G401 (cell line): ENCODE results near the gene ROPN1L. TPM values are rescaled to one million over a fixed set of nuclear protein-coding genes. Genes with fewer than 3 reads are reported as not detected.

ENCODE experiments used
- DNase-seq: peaks from one replicate; pipeline ENCODE4 v3.0.0-alpha.2; 2015; ENCODE audit warnings: low spot score
- in situ Hi-C: cut with HindIII; loops from 2 replicates; pipeline ENCODE4 v1.10.0; 2016; ENCODE audit warnings: low sequenced_read_pairs, mixed read lengths
- total RNA-seq: library from RNA; depleted of rRNA; stranded (reverse); fragments of >200 nt; shearing (Covaris generic); gene quantifications from 2 replicates; pipeline ENCODE4 v1.2.3, GENCODE V29; 2014

Gene ROPN1L
- total RNA-seq, 1 experiment from 2014 or later: not detected

GRCh38 chr5:10424124-10424731, 17.5 kb upstream of the ROPN1L start:
- in situ Hi-C loops: no loop called here
- peak; percentile 77 for DNase-seq

- in situ Hi-C loops: no loop called here
- DNase-seq: no peak
These were observed 14.5 kb upstream of the ROPN1L start for GRCh38 chr5:10427201-10427600.

GRCh38 chr5:10427978-10428377, 13.7 kb upstream of the ROPN1L start:
- no peak for DNase-seq
- in situ Hi-C loops: no loop called here

GRCh38 chr5:10431415-10431814, 10.3 kb upstream of the ROPN1L start:
- no peak for DNase-seq
- in situ Hi-C loops: no loop called here

- peak; percentile 40 for DNase-seq
- in situ Hi-C loops: no loop called here
These were observed 9.3 kb upstream of the ROPN1L start for GRCh38 chr5:10432059-10433008.

- in situ Hi-C loops: no loop called here
- no peak for DNase-seq
These were observed 7.3 kb upstream of the ROPN1L start for GRCh38 chr5:10434392-10434791.

- DNase-seq: no peak
- in situ Hi-C loops: no loop called here
These were observed 3.4 kb upstream of the ROPN1L start for GRCh38 chr5:10438301-10438700.

- in situ Hi-C loops: no loop called here
- DNase-seq: no peak
These were observed 2.0 kb upstream of the ROPN1L start for GRCh38 chr5:10439692-10440091.

GRCh38 chr5:10440367-10440990, 1.2 kb upstream of the ROPN1L start:
- DNase-seq: no peak
- in situ Hi-C loops: no loop called here

GRCh38 chr5:10441992-10442435, 335 bp downstream of the ROPN1L start:
- in situ Hi-C loops: no loop called here
- no peak for DNase-seq

- in situ Hi-C loops: no loop called here
- DNase-seq: no peak
These were observed 897 bp downstream of the ROPN1L start for GRCh38 chr5:10442576-10442975.

GRCh38 chr5:10445352-10445751, 3.7 kb downstream of the ROPN1L start:
- in situ Hi-C loops: no loop called here
- no peak for DNase-seq

- in situ Hi-C loops: no loop called here
- no peak for DNase-seq
These were observed 4.8 kb downstream of the ROPN1L start for GRCh38 chr5:10446490-10446889.

GRCh38 chr5:10447041-10447440, 5.4 kb downstream of the ROPN1L start:
- in situ Hi-C loops: no loop called here
- no peak for DNase-seq

GRCh38 chr5:10448754-10449360, 7.2 kb downstream of the ROPN1L start:
- no peak for DNase-seq
- in situ Hi-C loops: no loop called here

GRCh38 chr5:10451137-10451824, 9.6 kb downstream of the ROPN1L start:
- no peak for DNase-seq
- in situ Hi-C loops: no loop called here

- in situ Hi-C loops: no loop called here
- DNase-seq: peak; percentile 82
These were observed 11.2 kb downstream of the ROPN1L start for GRCh38 chr5:10452768-10453331.

- in situ Hi-C loops: no loop called here
- no peak for DNase-seq
These were observed 11.9 kb downstream of the ROPN1L start for GRCh38 chr5:10453545-10453944.
